Inferior parietal cortex (tissue), 1 donor: Measurements from ENCODE around the gene CEP164.

Experiments
- DNase-seq: peaks from one replicate; pipeline ENCODE4 v3.0.0-alpha.2; 2016; ENCODE audit errors: extremely low spot score

The CEP164 gene

GRCh38 chr11:117327567-117328374 is at the start of gene CEP164:
Gene CEP164 (plus strand): TSS chr11:117327854. CDS start chr11:117338587, 10,733 bp downstream.
- DNase-seq = peak; percentile 97

GRCh38 chr11:117278347-117278746 is 49.3 kb upstream of the CEP164 start:
- no peak for DNase-seq

- no peak for DNase-seq
These were observed 47.8 kb upstream of the CEP164 start for GRCh38 chr11:117279711-117280376.

- DNase-seq = no peak
These were observed 46.5 kb upstream of the CEP164 start for GRCh38 chr11:117281159-117281558.

- no peak for DNase-seq
These were observed 45.8 kb upstream of the CEP164 start for GRCh38 chr11:117281869-117282268.

GRCh38 chr11:117282956-117283355 is 44.7 kb upstream of the CEP164 start:
- DNase-seq = no peak

- DNase-seq = no peak
These were observed 43.6 kb upstream of the CEP164 start for GRCh38 chr11:117284053-117284452.

- DNase-seq = no peak
These were observed 41.1 kb upstream of the CEP164 start for GRCh38 chr11:117286588-117286987.

GRCh38 chr11:117287668-117288067 is 40.0 kb upstream of the CEP164 start:
- DNase-seq = no peak

GRCh38 chr11:117289795-117290194 is 37.9 kb upstream of the CEP164 start:
- DNase-seq = no peak

GRCh38 chr11:117290809-117291396 is 36.8 kb upstream of the CEP164 start, which contains the start of gene BACE1-AS:
Gene BACE1-AS (plus strand): TSS chr11:117291346.
- no peak for DNase-seq

- DNase-seq = no peak
These were observed 35.0 kb upstream of the CEP164 start for GRCh38 chr11:117292616-117293015.

- DNase-seq = peak; percentile 74
These were observed 32.1 kb upstream of the CEP164 start for GRCh38 chr11:117295438-117296137.

GRCh38 chr11:117296881-117297280 is 30.8 kb upstream of the CEP164 start:
- no peak for DNase-seq

GRCh38 chr11:117298195-117298594 is 29.5 kb upstream of the CEP164 start:
- DNase-seq = no peak

- no peak for DNase-seq
These were observed 28.0 kb upstream of the CEP164 start for GRCh38 chr11:117299351-117300282.

- no peak for DNase-seq
These were observed 27.4 kb upstream of the CEP164 start for GRCh38 chr11:117300283-117300663.

- peak; percentile 67 for DNase-seq
These were observed 26.9 kb upstream of the CEP164 start for GRCh38 chr11:117300773-117301172.

- DNase-seq = no peak
These were observed 25.4 kb upstream of the CEP164 start for GRCh38 chr11:117302228-117302627.

GRCh38 chr11:117303101-117303500 is 24.6 kb upstream of the CEP164 start:
- no peak for DNase-seq
